SK-N-MC (cell line): ENCODE results near the gene KCNC2.

Source experiments
- DNase-seq: peaks from one replicate; pipeline ENCODE4 v3.0.0-alpha.2; 2011; ENCODE audit warnings: low read depth, low spot score
- H3K27ac ChIP-seq: fragments of 200-600 bp; sonication (generic); 2 replicates; pipeline ENCODE4 v1.5.1; 2016; ENCODE audit warnings: mixed run types
- H3K36me3 ChIP-seq: fragments of 200-600 bp; sonication (generic); 2 replicates; pipeline ENCODE4 v1.6.1; 2017; ENCODE audit warnings: antibody characterized with exemption, low read length, mixed read lengths; ENCODE audit not compliant: insufficient read depth
- H3K4me3 ChIP-seq: fragments of 200-600 bp; sonication (generic); 2 replicates; pipeline ENCODE4 v1.5.1; 2016
- H3K9ac ChIP-seq: fragments of 200-600 bp; sonication (generic); 2 replicates; pipeline ENCODE4 v1.8.0; 2017; ENCODE audit warnings: mixed run types, mixed read lengths; ENCODE audit not compliant: insufficient read length
- H3K9me3 ChIP-seq: fragments of 200-600 bp; sonication (generic); 2 replicates; pipeline ENCODE4 v1.6.1; 2017; ENCODE audit warnings: low read depth, mild to moderate bottlenecking, antibody characterized with exemption, low read length, moderate library complexity, mixed read lengths
- EZH2 ChIP-seq: fragments of 200-600 bp; sonication (generic); IDR thresholded peaks from one replicate; pipeline ENCODE4 v1.6.1; 2017; ENCODE audit warnings: antibody characterized with exemption
- FOXP2 ChIP-seq: optimal IDR thresholded peaks from 2 replicates; pipeline ENCODE3; 2011; ENCODE audit warnings: mild to moderate bottlenecking, moderate library complexity; ENCODE audit not compliant: insufficient read depth; ENCODE audit errors: extremely low read length, control extremely low read depth
- POLR2AphosphoS5 ChIP-seq: IDR thresholded peaks from 2 replicates; pipeline ENCODE4 v1.6.1; 2012; ENCODE audit warnings: mild to moderate bottlenecking, low read depth, low read length, borderline replicate concordance

KCNC2 gene

GRCh38 chr12:75115748-75116147 is 93.9 kb downstream of the KCNC2 start:
- Histone ChIP-seq H3K27ac (no peak overlapping the region), H3K9me3 (no peaks in the 10 kb centered on the region), H3K36me3 (no peaks in the 10 kb centered on the region), H3K9ac (no peak overlapping the region), H3K4me3 (no peak overlapping the region)
- TF ChIP-seq POLR2AphosphoS5 (no peak), EZH2 (no peak), FOXP2 (no peak)
- no peak for DNase-seq

GRCh38 chr12:75103822-75104221 is 105.8 kb downstream of the KCNC2 start:
- DNase-seq: no peak
- TF ChIP-seq POLR2AphosphoS5 (no peak), EZH2 (no peak), FOXP2 (no peak)
- H3K36me3 ChIP-seq: no peaks in the 10 kb centered on the region
- no peak overlapping the region for H3K27ac ChIP-seq
- no peak overlapping the region for H3K9ac ChIP-seq
- no peak overlapping the region for H3K4me3 ChIP-seq
- H3K9me3 ChIP-seq: no peaks in the 10 kb centered on the region

- no peak overlapping the region for H3K9ac ChIP-seq
- H3K27ac ChIP-seq: no peak overlapping the region
- no peak overlapping the region for H3K4me3 ChIP-seq
- H3K9me3 ChIP-seq: no peaks in the 10 kb centered on the region
- H3K36me3 ChIP-seq: no peaks in the 10 kb centered on the region
- no peak for TF ChIP-seq POLR2AphosphoS5
- TF ChIP-seq FOXP2: no peak
- TF ChIP-seq EZH2: no peak
- no peak for DNase-seq
These were observed 107.9 kb downstream of the KCNC2 start for GRCh38 chr12:75101781-75102180.

- H3K27ac ChIP-seq: no peak overlapping the region
- no peak overlapping the region for H3K9ac ChIP-seq
- no peaks in the 10 kb centered on the region for H3K9me3 ChIP-seq
- no peaks in the 10 kb centered on the region for H3K36me3 ChIP-seq
- H3K4me3 ChIP-seq: no peak overlapping the region
- TF ChIP-seq EZH2: no peak
- TF ChIP-seq FOXP2: no peak
- TF ChIP-seq POLR2AphosphoS5: no peak
- no peak for DNase-seq
These were observed 110.4 kb downstream of the KCNC2 start for GRCh38 chr12:75099210-75099609.

GRCh38 chr12:75097003-75097402 is 112.6 kb downstream of the KCNC2 start:
- Histone ChIP-seq H3K4me3 (no peak overlapping the region), H3K36me3 (no peaks in the 10 kb centered on the region), H3K9me3 (no peaks in the 10 kb centered on the region), H3K27ac (no peak overlapping the region), H3K9ac (no peak overlapping the region)
- TF ChIP-seq FOXP2: no peak
- no peak for TF ChIP-seq EZH2
- no peak for TF ChIP-seq POLR2AphosphoS5
- no peak for DNase-seq

- TF ChIP-seq EZH2 (no peak), POLR2AphosphoS5 (no peak)
- DNase-seq: no peak
These were observed 122.0 kb downstream of the KCNC2 start for GRCh38 chr12:75087654-75088053.

GRCh38 chr12:75086091-75087038 is 123.3 kb downstream of the KCNC2 start:
- Histone ChIP-seq H3K4me3 (no peak overlapping the region), H3K36me3 (no peaks in the 10 kb centered on the region), H3K9ac (no peak overlapping the region), H3K27ac (no peak overlapping the region), H3K9me3 (no peaks in the 10 kb centered on the region)
- no peak for TF ChIP-seq EZH2
- TF ChIP-seq FOXP2: no peak
- TF ChIP-seq POLR2AphosphoS5: no peak
- DNase-seq: no peak

More at GRCh38 chr12:75087654-75088053, 122.0 kb downstream of the KCNC2 start:
- Histone ChIP-seq H3K9me3 (no peaks in the 10 kb centered on the region), H3K9ac (no peak overlapping the region), H3K27ac (no peak overlapping the region), H3K4me3 (no peak overlapping the region), H3K36me3 (no peaks in the 10 kb centered on the region)

- H3K36me3 ChIP-seq: no peaks in the 10 kb centered on the region
- H3K4me3 ChIP-seq: no peak overlapping the region
- H3K9ac ChIP-seq: no peak overlapping the region
- no peak for DNase-seq
- no peaks in the 10 kb centered on the region for H3K9me3 ChIP-seq
- TF ChIP-seq POLR2AphosphoS5 (no peak), EZH2 (no peak), FOXP2 (no peak)
- H3K27ac ChIP-seq: no peak overlapping the region
These were observed 128.3 kb downstream of the KCNC2 start for GRCh38 chr12:75081305-75081704.

GRCh38 chr12:75080582-75080981 is 129.1 kb downstream of the KCNC2 start:
- DNase-seq: no peak
- Histone ChIP-seq H3K9me3 (no peaks in the 10 kb centered on the region), H3K4me3 (no peak overlapping the region), H3K27ac (no peak overlapping the region), H3K9ac (no peak overlapping the region), H3K36me3 (no peaks in the 10 kb centered on the region)
- TF ChIP-seq FOXP2: no peak
- no peak for TF ChIP-seq EZH2
- TF ChIP-seq POLR2AphosphoS5: no peak

- TF ChIP-seq EZH2: no peak
- TF ChIP-seq FOXP2: no peak
- TF ChIP-seq POLR2AphosphoS5: no peak
- no peak overlapping the region for H3K9ac ChIP-seq
- no peak for DNase-seq
- H3K27ac ChIP-seq: no peak overlapping the region
- H3K36me3 ChIP-seq: no peaks in the 10 kb centered on the region
- no peaks in the 10 kb centered on the region for H3K9me3 ChIP-seq
- H3K4me3 ChIP-seq: no peak overlapping the region
These were observed 144.2 kb downstream of the KCNC2 start for GRCh38 chr12:75065482-75065881.
